H1 (cell line): ENCODE data around the gene SLC25A26. TPM values are rescaled to one million over a fixed set of nuclear protein-coding genes. Genes with fewer than 3 reads are reported as not detected.

Experiments used
- CTCF ChIA-PET: fragments of 300-600 bp; sonication (Branson Sonifier 250); formaldehyde crosslinking; loops from one replicate; lab custom pipeline; 2021; ENCODE audit not compliant: partially characterized antibody; lab: Charles Lee
- POLR2A ChIA-PET: fragments of 300-600 bp; sonication (Branson Sonifier 250); formaldehyde crosslinking; loops from one replicate; lab custom pipeline; 2021; ENCODE audit warnings: inconsistent platforms; ENCODE audit not compliant: partially characterized antibody; lab: Charles Lee
- DNase-seq, 2 experiments: peaks; one replicate each; pipeline versions ENCODE4 v3.0.0 to v3.0.0-alpha.2; 2010 to 2022; ENCODE audit warnings: low spot score in 2 of 2, low read depth in 1 of 2, mixed read lengths in 1 of 2
- FAIRE-seq: peaks from 2 replicates; lab custom pipeline; 2011; peaks lifted over from hg19 to GRCh38; lab: Jason Lieb, UNC
- H2AFZ ChIP-seq: 2 replicates; pipeline ENCODE4 v1.8.1; 2012; ENCODE audit warnings: low read length, inconsistent platforms
- H2AK5ac ChIP-seq: 2 replicates; pipeline ENCODE4 v1.6.1; 2013; ENCODE audit warnings: low read depth, low read length
- H2BK120ac ChIP-seq: replicated peaks from 2 replicates; pipeline ENCODE3; 2013; ENCODE audit warnings: low read depth, low read length, inconsistent platforms
- H2BK12ac ChIP-seq: 2 replicates; pipeline ENCODE4 v1.6.1; 2013; ENCODE audit warnings: low read depth, low read length
- H2BK15ac ChIP-seq: 2 replicates; pipeline ENCODE4 v1.6.1; 2013; ENCODE audit warnings: low read length
- H2BK20ac ChIP-seq: 2 replicates; pipeline ENCODE4 v1.6.1; 2013; ENCODE audit warnings: low read length
- H2BK5ac ChIP-seq: 2 replicates; pipeline ENCODE4 v1.6.1; 2013; ENCODE audit warnings: low read depth, low read length
- H3K14ac ChIP-seq: 2 replicates; pipeline ENCODE4 v1.6.1; 2013; ENCODE audit warnings: inconsistent platforms; ENCODE audit not compliant: insufficient read length
- H3K18ac ChIP-seq: 2 replicates; pipeline ENCODE4 v1.6.1; 2013; ENCODE audit warnings: low read length; ENCODE audit errors: extremely low read depth
- H3K23ac ChIP-seq: 2 replicates; pipeline ENCODE4 v1.6.1; 2013; ENCODE audit warnings: inconsistent platforms; ENCODE audit not compliant: insufficient read length
- H3K23me2 ChIP-seq: 2 replicates; pipeline ENCODE4 v1.6.1; 2013; ENCODE audit warnings: low read depth, low read length
- H3K27ac ChIP-seq: 2 replicates; pipeline ENCODE4 v1.6.1; 2011; ENCODE audit warnings: low read depth, low read length, inconsistent platforms
- H3K27me3 ChIP-seq, 4 experiments: replicated peaks in 1 of 4; 1 replicate in 1 of 4; 2 replicates in 3 of 4; pipeline versions ENCODE4 v1.6.1 to v1.8.1; 2011 to 2013; ENCODE audit warnings: low read length in 3 of 4, mild to moderate bottlenecking in 3 of 4, inconsistent platforms in 2 of 4, mixed read lengths in 2 of 4, moderate library complexity in 1 of 4; ENCODE audit not compliant: control insufficient read depth in 3 of 4, insufficient read depth in 3 of 4; ENCODE audit errors: extremely low read depth in 1 of 4
- H3K36me3 ChIP-seq, 4 experiments: 2 replicates each; pipeline versions ENCODE4 v1.6.1 to v1.8.1; 2011 to 2013; ENCODE audit warnings: mild to moderate bottlenecking in 4 of 4, low read length in 3 of 4, moderate library complexity in 2 of 4, control low read depth in 1 of 4, inconsistent platforms in 1 of 4; ENCODE audit not compliant: insufficient read depth in 4 of 4, control insufficient read depth in 2 of 4
- H3K4ac ChIP-seq: replicated peaks from 2 replicates; pipeline ENCODE3; 2013; ENCODE audit warnings: low read length, low read depth, mixed read lengths, inconsistent platforms; ENCODE audit not compliant: insufficient read length
- H3K4me1 ChIP-seq, 4 experiments: replicated peaks in 1 of 4; 1 replicate in 1 of 4; 2 replicates in 3 of 4; pipeline versions ENCODE4 v1.6.1 to v1.8.1; 2011 to 2013; ENCODE audit warnings: low read length in 3 of 4, inconsistent platforms in 2 of 4, mixed read lengths in 1 of 4; ENCODE audit not compliant: insufficient read depth in 4 of 4, control insufficient read depth in 3 of 4
- H3K4me2 ChIP-seq, 2 experiments: 2 replicates each; pipeline versions ENCODE4 v1.6.1 to v1.8.1; 2011 to 2013; ENCODE audit warnings: low read depth in 2 of 2, low read length in 2 of 2, control low read depth in 1 of 2, inconsistent platforms in 1 of 2, mild to moderate bottlenecking in 1 of 2; ENCODE audit not compliant: insufficient read depth in 1 of 2
- H3K4me3 ChIP-seq, 4 experiments: fragments of 200-600, 300-600 bp in 1 of 4; sonication (generic), shearing (Covaris generic), sonication (Bioruptor Twin) in 1 of 4; 2 replicates each; pipeline versions ENCODE4 v1.5.1 to v1.8.1; 2011 to 2016; ENCODE audit warnings: low read length in 4 of 4, low read depth in 3 of 4, control low read depth in 2 of 4, inconsistent platforms in 2 of 4, mild to moderate bottlenecking in 2 of 4, mixed read lengths in 1 of 4, moderate library complexity in 1 of 4; ENCODE audit not compliant: insufficient read depth in 2 of 4; ENCODE audit errors: extremely low read depth in 1 of 4
- H3K56ac ChIP-seq: replicated peaks from 2 replicates; pipeline ENCODE3; 2013; ENCODE audit warnings: low read depth, mild to moderate bottlenecking, mixed read lengths, low read length, inconsistent platforms; ENCODE audit not compliant: insufficient read length
- H3K79me1 ChIP-seq: 2 replicates; pipeline ENCODE4 v1.6.1; 2013; ENCODE audit warnings: low read depth, low read length, control low read depth
- H3K79me2 ChIP-seq, 2 experiments: 2 replicates each; pipeline versions ENCODE4 v1.6.1 to v1.8.1; 2012 to 2013; ENCODE audit warnings: low read length in 2 of 2, mild to moderate bottlenecking in 2 of 2, inconsistent platforms in 1 of 2; ENCODE audit not compliant: insufficient read depth in 2 of 2, control insufficient read depth in 1 of 2
- H3K9ac ChIP-seq, 4 experiments: replicated peaks in 1 of 4; 1 replicate in 1 of 4; 2 replicates in 3 of 4; pipeline versions ENCODE4 v1.6.1 to v1.8.1; 2011 to 2013; ENCODE audit warnings: low read depth in 3 of 4, low read length in 3 of 4, control low read depth in 2 of 4, mild to moderate bottlenecking in 2 of 4, moderate library complexity in 2 of 4, inconsistent platforms in 1 of 4; ENCODE audit errors: extremely low read depth in 1 of 4
- H3K9me3 ChIP-seq, 2 experiments: 2 replicates each; pipeline versions ENCODE4 v1.6.1 to v1.8.1; 2012 to 2013; ENCODE audit warnings: mild to moderate bottlenecking in 2 of 2, moderate library complexity in 2 of 2, control low read depth in 1 of 2, inconsistent platforms in 1 of 2, low read depth in 1 of 2, low read length in 1 of 2, mixed read lengths in 1 of 2; ENCODE audit not compliant: insufficient read depth in 2 of 2
- H4K20me1 ChIP-seq, 2 experiments: replicated peaks in 1 of 2; 2 replicates each; pipeline versions ENCODE3 to v1.8.1; 2011 to 2013; ENCODE audit warnings: inconsistent platforms in 2 of 2, low read length in 2 of 2, mild to moderate bottlenecking in 1 of 2; ENCODE audit not compliant: insufficient read depth in 2 of 2, control insufficient read depth in 1 of 2
- H4K5ac ChIP-seq: 2 replicates; pipeline ENCODE4 v1.6.1; 2013; ENCODE audit warnings: low read length, low read depth, mixed read lengths, inconsistent platforms; ENCODE audit not compliant: insufficient read length
- H4K8ac ChIP-seq: 2 replicates; pipeline ENCODE4 v1.8.0; 2013; ENCODE audit warnings: mild to moderate bottlenecking, moderate library complexity, low read length, inconsistent platforms; ENCODE audit not compliant: insufficient read depth; ENCODE audit errors: extremely low read depth
- H4K91ac ChIP-seq: replicated peaks from 2 replicates; pipeline ENCODE3; 2013; ENCODE audit warnings: low read length, mixed read lengths, inconsistent platforms; ENCODE audit not compliant: insufficient read length
- CHD1 ChIP-seq: IDR thresholded peaks from 2 replicates; pipeline ENCODE4 v1.6.1; 2012; ENCODE audit warnings: low read depth, low read length, improper control_type of control experiment
- HDAC6 ChIP-seq: IDR thresholded peaks from one replicate; pipeline ENCODE4 v1.7.1; 2012; ENCODE audit warnings: low read depth, mild to moderate bottlenecking, inconsistent platforms, low read length, moderate library complexity
- SP2 ChIP-seq: IDR thresholded peaks from 2 replicates; pipeline ENCODE4 v1.6.1; 2012; ENCODE audit warnings: mild to moderate bottlenecking, low read length, inconsistent platforms
- TAF7 ChIP-seq: optimal IDR thresholded peaks from 2 replicates; pipeline ENCODE3; 2011; ENCODE audit warnings: low read depth, mild to moderate bottlenecking, inconsistent platforms, low read length, moderate library complexity, borderline replicate concordance
- WGBS, 2 experiments: shearing (Covaris generic) in 1 of 2; methylation state at CpG; one replicate each; pipeline versions ENCODE4 v1.1.6 to v1.1.7; 2013 to 2015; ENCODE audit warnings: low lambda C conversion rate in 2 of 2, mixed read lengths in 2 of 2, inconsistent platforms in 1 of 2, low coverage in 1 of 2, missing lambda C conversion rate in 1 of 2; ENCODE audit not compliant: insufficient replicate concordance in 2 of 2, insufficient coverage in 1 of 2, insufficient read length in 1 of 2; ENCODE audit errors: extremely low coverage in 1 of 2, missing lambda C conversion rate in 1 of 2; 5-methylcytosine and 5-hydroxymethylcytosine counted together
- polyA plus RNA-seq, 7 experiments: library from polyadenylated mRNA; depleted of rRNA in 3 of 7; stranded (reverse) in 5 of 7; unstranded in 2 of 7; fragments of >200 nt in 5 of 7; fragments of 200-250 nt in 2 of 7; gene quantifications; 1 replicate in 5 of 7; 2 replicates in 1 of 7; 4 replicates in 1 of 7; pipeline versions ENCODE4 v1.2.1 to v1.2.3, GENCODE V29; 2011 to 2013; ENCODE audit warnings: missing spikeins in 2 of 7, mixed read lengths in 2 of 7
- total RNA-seq: library from RNA; stranded (reverse); fragmentation: NEBNext Ultra II Directional; extraction: Animal tissue kit (Norgen Biotek cat#: 25700); gene quantifications from 2 replicates; pipeline ENCODE4 v1.2.1, GENCODE V29; 2021

Gene SLC25A26
- total and polyA plus RNA-seq, 2 of the 8 experiments (the other 6 are each of a cell fraction or from before 2014, with no cell fraction given) = 30.0 to 37.0 TPM

- no peak overlapping the region for H3K14ac ChIP-seq
- no peaks in the 10 kb centered on the region for H3K4me1 ChIP-seq
- no peak overlapping the region for H4K5ac ChIP-seq
- no peak overlapping the region for H4K8ac ChIP-seq
- no peak overlapping the region for H3K4ac ChIP-seq
- H4K20me1 ChIP-seq = no peaks in the 10 kb centered on the region
- no peak for TF ChIP-seq SP2
- no peak for TF ChIP-seq TAF7
- no peak for TF ChIP-seq CHD1
- no peak for TF ChIP-seq HDAC6
- 94% methylated on average over 4 of the region's 4 CpGs; no CpG with 5 or more reads in 1 of the 2 experiments for WGBS, 2 experiments
- DNase-seq (no peak), FAIRE-seq (no peak)
- no peak overlapping the region for H3K9ac ChIP-seq
- H3K9me3 ChIP-seq = peaks cover 0 to 3% of the 10 kb centered on the region in 2 experiments; a peak in 1 of 4 replicates
- ChIA-PET CTCF (interaction anchor here (1.0 kb wide), 1 partner anchor 75 kb away, joined by 3 read pairs; no protein-coding TSS in a partner anchor), POLR2A (no interaction called here)
- no peak overlapping the region for H3K56ac ChIP-seq
- H2AK5ac ChIP-seq = no peak overlapping the region
- H3K18ac ChIP-seq = no peak overlapping the region; the same call in 1 of the 2 replicates
- H3K4me2 ChIP-seq = no peak overlapping the region
- H4K91ac ChIP-seq = no peak overlapping the region
- no peak overlapping the region for H3K4me3 ChIP-seq
- no peak overlapping the region for H2BK120ac ChIP-seq
- H3K79me1 ChIP-seq = no peaks in the 10 kb centered on the region
- H2BK20ac ChIP-seq = no peak overlapping the region
- no peaks in the 10 kb centered on the region for H3K27me3 ChIP-seq
- no peak overlapping the region for H3K23ac ChIP-seq
- H3K36me3 ChIP-seq = no peaks in the 10 kb centered on the region
- no peak overlapping the region for H2AFZ ChIP-seq
- no peaks in the 10 kb centered on the region for H3K23me2 ChIP-seq
- no peak overlapping the region for H3K27ac ChIP-seq
- H3K79me2 ChIP-seq = peaks cover 0 to 5% of the 10 kb centered on the region in 2 experiments; a peak in 1 of 4 replicates
- no peak overlapping the region for H2BK15ac ChIP-seq
- no peak overlapping the region for H2BK5ac ChIP-seq
- no peak overlapping the region for H2BK12ac ChIP-seq
Measured at GRCh38 chr3:66312039-66312438, 91.2 kb downstream of the SLC25A26 start.
